Measurements from ENCODE around the gene AHNAK2.

AHNAK2 gene

DNA sequence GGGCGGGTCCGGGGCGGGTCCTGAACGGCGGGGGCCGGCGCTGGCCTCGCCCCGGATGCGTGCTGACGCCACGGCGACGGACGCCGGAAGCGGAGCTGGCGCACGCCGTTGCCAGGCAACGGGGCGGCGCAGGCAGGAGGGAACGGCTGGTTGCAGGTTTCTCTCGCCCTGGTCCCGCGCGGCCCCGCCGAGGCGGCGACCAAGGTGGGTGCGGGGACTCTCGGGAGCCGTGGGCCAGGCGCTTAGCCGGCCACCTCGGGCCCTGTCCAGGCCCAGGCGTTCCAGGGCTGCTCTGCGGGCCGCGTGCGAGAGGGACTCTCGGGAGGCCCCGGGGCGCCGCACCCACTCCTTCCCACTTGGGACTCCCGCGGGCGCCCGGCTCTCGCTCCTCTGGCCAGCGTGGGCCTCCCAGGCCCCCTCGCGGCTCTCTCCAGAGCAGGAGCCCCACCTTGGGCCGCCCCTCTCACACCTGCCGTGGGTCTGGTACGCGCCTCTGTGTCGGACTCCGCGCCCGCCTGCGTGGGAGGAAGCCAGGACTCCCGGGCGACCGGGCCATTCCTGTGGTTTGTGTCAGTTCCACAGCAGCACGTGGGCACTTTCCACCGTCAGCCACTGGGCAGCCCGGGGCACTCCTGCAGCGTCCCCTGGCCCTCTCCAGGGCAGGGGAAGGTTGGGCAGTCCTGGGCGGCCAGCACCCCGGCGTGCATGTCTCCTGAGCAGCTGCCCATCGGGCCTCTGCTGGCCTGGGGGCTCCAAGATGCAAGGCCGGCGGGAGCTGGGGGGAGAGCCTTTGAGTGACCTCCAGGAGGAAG is 7.7 kb upstream of the AHNAK2 start, which contains the start of gene CLBA1:
CLBA1 (plus strand) TSS at position 114 of the 812 bp plus-strand sequence; CDS start at position 758, 644 bp downstream.
- Histone ChIP-seq H3K4me3 (peak within 1 kb of the TSS; percentile 88), H3K9ac (ENCODE audit: insufficient read length) (peak within 1 kb of the TSS; percentile 71), H3K9me3 (ENCODE audit: low read depth, low read length) (no peaks in the 10 kb centered on the region), H3K36me3 (ENCODE audit: insufficient read depth, low read length) (no peaks in the 10 kb centered on the region), H3K27ac (no peak within 1 kb of the TSS)
- no peak for DNase-seq (ENCODE audit: low read depth, low spot score)
- TF ChIP-seq FOXP2 (optimal IDR thresholded peaks at IDR 0.05; ENCODE audit: control extremely low read depth, extremely low read length, insufficient read depth): peak; percentile 69
- no peak for TF ChIP-seq EZH2 (IDR thresholded peaks at IDR 0.05)
- peak; percentile 53; the same call in 1 of the 2 replicates for TF ChIP-seq POLR2AphosphoS5 (IDR thresholded peaks at IDR 0.05; ENCODE audit: borderline replicate concordance, low read depth, low read length)

- Histone ChIP-seq H3K27ac (no peak overlapping the region), H3K4me3 (no peak overlapping the region), H3K9me3 (ENCODE audit: low read depth, low read length) (no peaks in the 10 kb centered on the region), H3K9ac (ENCODE audit: insufficient read length) (no peak overlapping the region), H3K36me3 (ENCODE audit: insufficient read depth, low read length) (no peaks in the 10 kb centered on the region)
- TF ChIP-seq POLR2AphosphoS5 (IDR thresholded peaks at IDR 0.05; ENCODE audit: borderline replicate concordance, low read depth, low read length) (no peak), FOXP2 (optimal IDR thresholded peaks at IDR 0.05; ENCODE audit: control extremely low read depth, extremely low read length, insufficient read depth) (no peak), EZH2 (IDR thresholded peaks at IDR 0.05) (no peak)
- no peak for DNase-seq (ENCODE audit: low read depth, low spot score)
Observed at GRCh38 chr14:104984056-104984894, 6.1 kb upstream of the AHNAK2 start.

GRCh38 chr14:104983231-104983721 is 5.1 kb upstream of the AHNAK2 start:
- Histone ChIP-seq H3K36me3 (ENCODE audit: insufficient read depth, low read length) (no peaks in the 10 kb centered on the region), H3K27ac (no peak overlapping the region), H3K9me3 (ENCODE audit: low read depth, low read length) (no peaks in the 10 kb centered on the region), H3K4me3 (no peak overlapping the region), H3K9ac (ENCODE audit: insufficient read length) (no peak overlapping the region)
- TF ChIP-seq EZH2 (IDR thresholded peaks at IDR 0.05) (no peak), FOXP2 (optimal IDR thresholded peaks at IDR 0.05; ENCODE audit: control extremely low read depth, extremely low read length, insufficient read depth) (no peak), POLR2AphosphoS5 (IDR thresholded peaks at IDR 0.05; ENCODE audit: borderline replicate concordance, low read depth, low read length) (no peak)
- DNase-seq (ENCODE audit: low read depth, low spot score): no peak

DNA sequence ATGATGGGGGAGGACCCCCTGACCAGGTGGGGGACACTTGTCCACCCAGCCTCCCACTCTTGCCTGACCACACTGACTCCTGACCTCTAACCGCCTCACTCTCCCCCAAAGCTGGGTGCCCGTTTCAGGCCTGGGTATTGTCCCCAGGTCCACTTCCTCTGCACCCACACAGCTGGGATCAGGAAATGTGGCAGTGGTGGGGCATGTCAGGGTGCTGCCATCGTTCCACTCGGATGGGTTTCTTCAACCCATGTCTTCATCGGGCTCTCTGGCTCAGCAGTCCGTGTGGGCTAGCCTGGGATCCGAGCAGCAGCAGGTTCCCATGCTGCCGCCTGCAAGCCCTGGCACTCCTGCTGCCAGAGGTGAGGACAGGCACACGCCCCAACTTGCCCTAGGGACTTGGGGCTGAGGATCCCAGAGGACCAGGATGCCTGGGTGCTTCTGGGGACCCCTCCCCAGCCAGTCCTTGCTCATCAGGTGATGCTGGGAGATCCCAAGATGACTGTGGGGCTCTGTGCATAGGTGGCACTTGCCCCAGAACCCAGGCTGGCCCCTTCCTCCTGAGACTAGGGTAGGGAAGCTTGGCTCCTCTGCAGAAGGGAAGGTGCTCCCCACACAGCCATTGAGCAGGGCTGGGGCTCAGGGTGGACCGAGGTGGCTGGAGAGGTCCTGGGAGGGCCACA is 4.5 kb upstream of the AHNAK2 start:
- DNase-seq (ENCODE audit: low read depth, low spot score): no peak
- H3K9me3 ChIP-seq (ENCODE audit: low read depth, low read length): no peaks in the 10 kb centered on the region
- H3K27ac ChIP-seq: no peak overlapping the region
- TF ChIP-seq EZH2 (IDR thresholded peaks at IDR 0.05): no peak
- no peak for TF ChIP-seq POLR2AphosphoS5 (IDR thresholded peaks at IDR 0.05; ENCODE audit: borderline replicate concordance, low read depth, low read length)
- TF ChIP-seq FOXP2 (optimal IDR thresholded peaks at IDR 0.05; ENCODE audit: control extremely low read depth, extremely low read length, insufficient read depth): no peak
- H3K36me3 ChIP-seq (ENCODE audit: insufficient read depth, low read length): no peaks in the 10 kb centered on the region
- no peak overlapping the region for H3K4me3 ChIP-seq
- H3K9ac ChIP-seq (ENCODE audit: insufficient read length): no peak overlapping the region

GRCh38 chr14:104981699-104982541 is 3.7 kb upstream of the AHNAK2 start:
- H3K9me3 ChIP-seq (ENCODE audit: low read depth, low read length): no peaks in the 10 kb centered on the region
- H3K36me3 ChIP-seq (ENCODE audit: insufficient read depth, low read length): no peaks in the 10 kb centered on the region
- no peak for DNase-seq (ENCODE audit: low read depth, low spot score)
- no peak overlapping the region for H3K4me3 ChIP-seq
- TF ChIP-seq POLR2AphosphoS5 (IDR thresholded peaks at IDR 0.05; ENCODE audit: borderline replicate concordance, low read depth, low read length) (no peak), EZH2 (IDR thresholded peaks at IDR 0.05) (no peak), FOXP2 (optimal IDR thresholded peaks at IDR 0.05; ENCODE audit: control extremely low read depth, extremely low read length, insufficient read depth) (no peak)
- no peak overlapping the region for H3K9ac ChIP-seq (ENCODE audit: insufficient read length)
- no peak overlapping the region for H3K27ac ChIP-seq

GRCh38 chr14:104980611-104981531 is 2.7 kb upstream of the AHNAK2 start:
- DNase-seq (ENCODE audit: low read depth, low spot score): no peak
- TF ChIP-seq POLR2AphosphoS5 (IDR thresholded peaks at IDR 0.05; ENCODE audit: borderline replicate concordance, low read depth, low read length): no peak
- no peak for TF ChIP-seq FOXP2 (optimal IDR thresholded peaks at IDR 0.05; ENCODE audit: control extremely low read depth, extremely low read length, insufficient read depth)
- no peak for TF ChIP-seq EZH2 (IDR thresholded peaks at IDR 0.05)
- no peak overlapping the region for H3K4me3 ChIP-seq
- H3K9me3 ChIP-seq (ENCODE audit: low read depth, low read length): no peaks in the 10 kb centered on the region
- no peaks in the 10 kb centered on the region for H3K36me3 ChIP-seq (ENCODE audit: insufficient read depth, low read length)
- H3K9ac ChIP-seq (ENCODE audit: insufficient read length): no peak overlapping the region
- no peak overlapping the region for H3K27ac ChIP-seq

All from SK-N-MC (cell line).